ENCODE results near the gene FILIP1.

The FILIP1 gene

DNA sequence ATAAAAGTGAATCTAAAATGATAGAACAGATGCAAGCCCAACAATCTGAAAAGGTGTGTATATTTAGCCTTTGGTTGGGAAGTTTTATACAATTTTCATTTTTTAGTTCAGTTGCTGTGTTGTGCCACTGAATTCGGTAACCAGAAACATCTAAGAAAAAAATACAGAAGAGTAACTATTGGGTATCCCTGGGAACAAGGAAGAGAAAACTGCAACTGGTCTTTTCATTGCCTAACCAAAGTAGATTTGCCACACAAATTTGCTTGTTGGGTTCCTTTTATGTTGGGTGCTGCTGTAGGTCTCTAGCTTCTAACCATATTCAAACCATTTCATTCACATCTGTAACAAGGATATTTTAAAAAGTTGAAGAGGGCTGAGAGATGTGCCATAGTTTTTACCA is 206.2 kb downstream of the FILIP1 start:
- H3K4me3 ChIP-seq (ENCODE audit: low read depth, low read length), result no peak overlapping the region

DNA sequence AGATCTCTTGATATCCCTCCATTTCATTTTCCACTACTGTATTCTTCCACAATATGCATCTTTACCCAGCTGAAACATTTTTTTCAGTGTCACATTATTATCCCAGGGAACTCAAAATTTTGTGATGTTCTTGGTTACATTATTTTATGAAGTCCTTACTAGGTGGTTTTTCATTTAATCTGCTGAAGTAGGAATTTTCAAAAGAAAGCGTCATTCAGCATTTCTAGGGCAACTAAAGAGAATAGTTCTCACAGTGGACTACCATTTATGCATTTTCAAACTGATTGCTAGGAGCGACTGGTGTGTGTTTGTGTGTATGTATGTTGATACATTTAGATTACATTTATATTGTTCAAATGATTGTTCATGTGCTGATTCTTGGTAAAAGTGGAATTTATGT is 206.6 kb downstream of the FILIP1 start:
- TF ChIP-seq, protein P1, sequence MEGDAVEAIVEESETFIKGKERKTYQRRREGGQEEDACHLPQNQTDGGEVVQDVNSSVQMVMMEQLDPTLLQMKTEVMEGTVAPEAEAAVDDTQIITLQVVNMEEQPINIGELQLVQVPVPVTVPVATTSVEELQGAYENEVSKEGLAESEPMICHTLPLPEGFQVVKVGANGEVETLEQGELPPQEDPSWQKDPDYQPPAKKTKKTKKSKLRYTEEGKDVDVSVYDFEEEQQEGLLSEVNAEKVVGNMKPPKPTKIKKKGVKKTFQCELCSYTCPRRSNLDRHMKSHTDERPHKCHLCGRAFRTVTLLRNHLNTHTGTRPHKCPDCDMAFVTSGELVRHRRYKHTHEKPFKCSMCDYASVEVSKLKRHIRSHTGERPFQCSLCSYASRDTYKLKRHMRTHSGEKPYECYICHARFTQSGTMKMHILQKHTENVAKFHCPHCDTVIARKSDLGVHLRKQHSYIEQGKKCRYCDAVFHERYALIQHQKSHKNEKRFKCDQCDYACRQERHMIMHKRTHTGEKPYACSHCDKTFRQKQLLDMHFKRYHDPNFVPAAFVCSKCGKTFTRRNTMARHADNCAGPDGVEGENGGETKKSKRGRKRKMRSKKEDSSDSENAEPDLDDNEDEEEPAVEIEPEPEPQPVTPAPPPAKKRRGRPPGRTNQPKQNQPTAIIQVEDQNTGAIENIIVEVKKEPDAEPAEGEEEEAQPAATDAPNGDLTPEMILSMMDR (IDR thresholded peaks at IDR 0.05; ENCODE audit: low read depth, low read length), result no peak
- no peak overlapping the region for H3K4me3 ChIP-seq (ENCODE audit: low read depth, low read length)

More for the DNA sequence above, 206.2 kb downstream of the FILIP1 start:
- TF ChIP-seq, protein P1 (IDR thresholded peaks at IDR 0.05; ENCODE audit: low read depth, low read length), result no peak

DNA sequence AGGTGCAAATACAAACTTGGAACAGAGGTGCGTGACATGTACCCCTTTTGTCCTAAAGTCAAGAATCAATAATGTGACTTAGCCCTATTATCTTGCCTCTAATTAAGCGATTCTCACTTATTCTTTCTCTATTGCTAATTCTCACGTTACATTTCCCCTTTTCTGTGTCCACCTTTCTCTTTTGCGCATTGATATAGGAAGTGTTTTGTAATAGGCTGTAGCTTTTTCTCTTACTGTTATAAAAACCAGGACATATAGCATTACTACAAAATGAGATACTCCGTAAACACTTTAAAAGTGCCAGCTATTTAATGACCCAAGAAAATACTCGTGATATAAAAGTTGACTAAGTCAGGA is 208.3 kb downstream of the FILIP1 start:
- TF ChIP-seq, protein P1 (IDR thresholded peaks at IDR 0.05; ENCODE audit: low read depth, low read length), result no peak

GRCh38 chr6:75284632-75285282 is 208.8 kb downstream of the FILIP1 start, which contains the start of gene TMEM30A:
TMEM30A (minus strand) TSS chr6:75284792; CDS start chr6:75284638, 154 bp downstream.
- peak within 1 kb of the TSS; percentile 95 for H3K4me3 ChIP-seq (ENCODE audit: low read depth, low read length)
- TF ChIP-seq, protein P1 (IDR thresholded peaks at IDR 0.05; ENCODE audit: low read depth, low read length), result no peak

More for the DNA sequence above, 208.3 kb downstream of the FILIP1 start:
- peak overlapping the region; percentile 95 for H3K4me3 ChIP-seq (ENCODE audit: low read depth, low read length)

DNA sequence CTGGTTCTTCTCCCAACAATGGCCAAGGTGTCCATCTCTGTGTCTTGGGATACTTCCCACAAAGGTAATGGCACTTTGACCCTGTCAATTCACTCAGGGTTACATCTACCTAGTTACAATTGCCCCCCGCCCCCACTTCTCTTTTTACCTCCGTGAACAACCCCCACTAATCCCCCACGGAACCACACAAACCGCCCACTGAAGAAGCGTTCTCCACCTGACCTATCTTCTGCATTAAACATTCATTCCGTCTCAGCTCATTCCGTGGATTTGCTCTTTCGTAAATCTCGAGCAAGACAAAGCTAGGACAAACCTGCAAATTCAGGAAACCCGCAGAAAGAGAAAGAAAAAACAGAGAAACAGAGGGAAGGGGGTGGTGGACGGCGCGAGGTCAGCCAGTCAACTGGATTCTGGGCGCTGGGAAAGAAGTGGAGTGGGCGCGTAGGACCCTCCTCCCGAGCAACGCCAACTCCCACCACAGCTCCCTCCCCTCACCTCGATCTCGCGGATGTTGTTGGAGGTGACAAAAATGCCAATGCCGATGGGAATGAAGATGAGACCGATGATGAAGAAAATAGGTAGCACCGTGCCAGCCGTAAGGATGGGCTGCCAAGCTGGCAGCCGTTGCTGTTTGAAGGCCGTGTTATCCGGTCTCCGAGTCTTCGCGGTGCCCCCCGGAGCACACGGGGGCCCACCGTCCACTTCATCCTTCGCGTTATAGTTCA is 209.5 kb downstream of the FILIP1 start:
- H3K4me3 ChIP-seq (ENCODE audit: low read depth, low read length), result peak overlapping the region; percentile 95
- TF ChIP-seq, protein P1 (IDR thresholded peaks at IDR 0.05; ENCODE audit: low read depth, low read length), result no peak

- TF ChIP-seq, protein P1 (IDR thresholded peaks at IDR 0.05; ENCODE audit: low read depth, low read length), result no peak
- peak overlapping the region; percentile 95 for H3K4me3 ChIP-seq (ENCODE audit: low read depth, low read length)
These were observed 210.9 kb downstream of the FILIP1 start for GRCh38 chr6:75282706-75283105.

DNA sequence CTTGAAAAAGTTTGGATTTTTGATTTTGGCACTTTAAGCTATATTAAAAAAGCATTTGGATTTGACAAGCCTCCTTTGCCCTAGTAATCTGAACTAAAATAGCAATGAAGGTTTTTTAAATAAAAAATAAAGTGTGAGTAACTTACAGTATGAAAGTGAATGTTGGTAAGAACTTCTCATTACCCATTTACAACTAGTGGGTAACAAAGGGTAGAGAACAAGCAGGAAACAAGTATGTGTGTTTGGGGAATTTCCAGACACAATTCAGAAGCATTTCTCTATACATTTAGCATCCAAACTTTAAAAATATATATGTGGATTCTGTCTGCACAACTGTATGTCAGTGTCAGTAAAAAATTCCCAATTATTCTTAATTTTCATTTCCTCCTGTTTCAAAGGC is 211.9 kb downstream of the FILIP1 start:
- H3K4me3 ChIP-seq (ENCODE audit: low read depth, low read length), result peak overlapping the region; percentile 95
- TF ChIP-seq, protein P1 (IDR thresholded peaks at IDR 0.05; ENCODE audit: low read depth, low read length), result no peak
